ENCODE results near the gene PUS7.
"Not testable (repeated sequence)": the region's sequence is repeated elsewhere in the genome, so short reads cannot be mapped to it uniquely, and the experiment has no call there.

Gene PUS7

GRCh38 chr7:105497016-105497415 lies 25.1 kb downstream of the PUS7 start:
- no peak for DNase-seq (ENCODE audit: low spot score)

GRCh38 chr7:105496521-105496920 lies 25.6 kb downstream of the PUS7 start:
- no peak for DNase-seq (ENCODE audit: low spot score)

DNA sequence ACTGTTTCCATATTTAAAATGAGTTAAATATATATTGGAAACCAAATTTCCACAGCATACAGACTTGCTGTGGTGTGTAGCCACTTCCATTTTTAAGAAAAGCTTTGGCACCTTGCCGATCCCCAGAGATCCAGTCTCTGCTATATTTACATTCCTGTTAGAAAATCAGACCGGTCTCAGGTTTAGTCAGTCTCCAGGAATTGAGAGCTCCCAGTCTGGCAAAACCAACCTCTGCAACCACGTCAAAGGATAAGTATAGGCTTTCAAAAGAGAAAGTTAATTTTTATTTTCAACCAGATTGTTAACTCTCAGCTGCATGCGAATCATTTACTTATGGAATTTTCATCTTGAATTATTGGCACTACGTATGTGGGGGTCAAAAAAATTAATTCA lies 28.2 kb downstream of the PUS7 start:
- DNase-seq (ENCODE audit: low spot score) = no peak

- DNase-seq (ENCODE audit: low spot score) = no peak
Observed at GRCh38 chr7:105493196-105493922, 28.7 kb downstream of the PUS7 start.

- no peak for DNase-seq (ENCODE audit: low spot score)
Observed at GRCh38 chr7:105489409-105489808, 32.7 kb downstream of the PUS7 start.

DNA sequence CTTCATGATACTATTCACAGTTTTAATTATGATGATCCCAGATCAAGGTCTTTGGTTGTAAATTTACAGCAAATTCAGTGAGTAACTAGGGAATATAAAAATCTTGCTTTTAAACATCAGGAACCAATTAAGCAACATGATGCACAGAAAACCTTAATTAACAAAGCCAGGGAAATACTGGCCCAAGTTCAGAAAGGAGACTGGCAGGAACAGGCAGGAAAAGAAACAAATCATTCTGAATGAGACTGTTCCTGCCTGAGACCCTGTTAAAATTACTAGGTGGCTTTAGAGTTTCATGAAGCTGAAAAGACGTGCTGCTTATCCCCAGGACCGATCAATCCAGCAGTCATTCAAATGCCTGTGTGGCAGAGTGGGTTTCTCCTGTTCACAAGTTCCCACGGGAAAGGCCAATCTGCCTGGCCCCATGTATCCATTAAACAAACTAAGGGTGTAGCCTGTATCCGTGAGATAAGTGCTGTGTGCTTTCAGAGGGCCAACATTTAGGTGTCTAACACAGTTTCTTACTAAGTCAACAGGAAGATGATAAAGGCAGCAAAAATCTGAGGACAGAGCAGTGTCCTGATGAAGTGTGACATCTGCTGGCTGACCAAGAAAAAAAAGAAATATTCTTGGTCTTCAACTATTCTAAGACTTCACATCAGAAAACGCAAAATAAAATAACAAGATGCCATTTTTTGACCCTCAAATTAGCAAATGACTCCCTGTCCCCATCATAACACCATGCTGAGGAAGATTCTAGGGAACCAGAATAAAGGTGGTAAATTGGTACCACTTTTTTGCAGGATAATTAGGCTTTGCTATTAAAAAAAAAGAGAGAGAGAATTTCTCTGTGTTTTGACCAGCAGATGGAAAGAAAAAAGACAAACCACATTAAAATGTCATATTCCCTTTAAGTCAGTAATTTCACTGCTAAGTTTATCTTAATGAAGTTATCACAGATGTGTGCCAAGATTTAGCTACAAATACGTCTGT lies 34.2 kb downstream of the PUS7 start:
- DNase-seq (ENCODE audit: low spot score) = peak; percentile 8

- DNase-seq (ENCODE audit: low spot score) = no peak
Observed at GRCh38 chr7:105480931-105481330, 41.1 kb downstream of the PUS7 start.

GRCh38 chr7:105478606-105479005 lies 43.5 kb downstream of the PUS7 start:
- DNase-seq (ENCODE audit: low spot score) = no peak

GRCh38 chr7:105477908-105478307 lies 44.2 kb downstream of the PUS7 start:
- DNase-seq (ENCODE audit: low spot score) = no peak

- no peak for DNase-seq (ENCODE audit: low spot score)
Observed at GRCh38 chr7:105474045-105474444, 48.0 kb downstream of the PUS7 start.

DNA sequence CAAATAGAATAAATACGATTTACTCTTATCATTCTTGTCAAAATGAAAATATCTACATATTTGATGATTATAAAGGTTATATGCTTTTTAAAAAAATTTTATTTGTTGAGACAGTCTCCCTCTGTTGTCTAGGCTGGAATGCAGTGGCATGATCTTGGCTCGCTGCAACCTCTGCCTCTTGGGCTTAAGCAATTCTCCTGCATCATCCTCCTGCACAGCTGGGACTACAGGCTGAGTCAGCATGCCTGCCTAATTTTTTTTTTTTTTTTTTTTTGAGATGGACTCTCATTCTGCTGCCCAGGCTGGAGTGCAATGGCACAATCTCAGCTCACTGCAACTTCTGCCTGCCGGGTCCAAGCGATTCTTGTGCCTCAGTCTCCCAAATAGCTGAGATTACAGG lies 48.9 kb downstream of the PUS7 start:
- no peak for DNase-seq (ENCODE audit: low spot score)

- DNase-seq (ENCODE audit: low spot score) = no peak
Observed at GRCh38 chr7:105470846-105471245, 51.2 kb downstream of the PUS7 start.

- DNase-seq (ENCODE audit: low spot score) = no peak
Observed at GRCh38 chr7:105470090-105470489, 52.0 kb downstream of the PUS7 start.

- DNase-seq (ENCODE audit: low spot score) = no peak
Observed at GRCh38 chr7:105462765-105463420, 59.2 kb downstream of the PUS7 start.

GRCh38 chr7:105461518-105461917 lies 60.6 kb downstream of the PUS7 start:
- no peak for DNase-seq (ENCODE audit: low spot score)

GRCh38 chr7:105457619-105458225 lies 64.3 kb downstream of the PUS7 start:
- no peak for DNase-seq (ENCODE audit: low spot score)

DNA sequence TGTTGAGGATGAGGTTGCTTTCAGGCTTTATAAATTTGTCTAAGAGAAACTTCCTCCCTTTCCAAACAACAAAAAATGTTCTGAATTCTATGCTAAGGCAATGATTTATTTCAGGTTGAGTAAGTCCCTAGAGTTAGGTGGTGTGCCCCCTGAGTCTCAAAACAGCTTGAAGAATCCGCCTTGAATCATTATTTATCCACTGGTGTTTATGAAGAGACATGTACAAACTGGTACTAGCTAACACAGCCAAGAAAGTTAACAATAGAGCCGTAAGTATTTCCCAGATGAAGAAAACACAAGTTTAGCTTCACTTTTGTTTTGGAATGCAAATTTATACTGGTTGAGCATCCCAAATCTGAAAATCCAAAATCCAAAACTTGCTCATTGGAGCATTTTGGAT lies 67.2 kb downstream of the PUS7 start:
- no peak for DNase-seq (ENCODE audit: low spot score)

GRCh38 chr7:105454095-105454747 lies 67.8 kb downstream of the PUS7 start:
- DNase-seq (ENCODE audit: low spot score) = no peak

GRCh38 chr7:105452085-105452484 lies 70.0 kb downstream of the PUS7 start:
- DNase-seq (ENCODE audit: low spot score) = no peak

DNA sequence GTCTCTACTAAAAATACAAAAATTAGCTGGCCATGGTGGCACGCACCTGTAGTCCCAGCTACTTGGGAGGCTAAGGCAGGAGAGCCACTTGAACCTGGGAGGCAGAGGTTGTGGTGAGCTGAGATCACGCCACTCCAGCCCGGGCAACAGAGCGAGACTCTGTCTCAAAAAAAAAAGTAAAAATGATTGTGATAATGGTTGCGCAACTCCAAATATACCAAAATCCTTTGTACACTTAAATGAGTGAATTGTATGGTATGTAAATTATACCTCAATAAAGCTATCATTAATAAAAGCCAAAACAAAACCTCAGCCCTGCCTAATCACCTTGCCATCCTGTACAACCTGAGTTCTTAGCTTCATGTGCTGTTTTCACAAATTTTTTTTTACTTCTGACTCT lies 71.2 kb downstream of the PUS7 start:
- not testable (repeated sequence) for DNase-seq (ENCODE audit: low spot score)

GRCh38 chr7:105450177-105450861 lies 71.8 kb downstream of the PUS7 start:
- DNase-seq (ENCODE audit: low spot score) = no peak

Data from CD4-positive, alpha-beta T cell treated with Interleukin-6 at 100 ng/mL for 8 hours (primary cell).